ENCODE results near the gene KIAA1671.
A peak's percentile ranks its signal among the peaks of the same experiment; 100 is the strongest.

Gene KIAA1671

GRCh38 chr22:25120761-25121212 lies 168.3 kb downstream of the KIAA1671 start:
- peak overlapping the region; percentile 59; the same call in 1 of the 2 replicates for H3K27ac ChIP-seq (ENCODE audit: low read depth, low read length)
- peaks cover 12% of the 10 kb centered on the region for H3K4me1 ChIP-seq (ENCODE audit: control insufficient read depth, insufficient read depth, low read length)
- no peaks in the 10 kb centered on the region for H3K27me3 ChIP-seq (ENCODE audit: control insufficient read depth, insufficient read depth, low read length)
- H3K9ac ChIP-seq (ENCODE audit: low read length): no peak overlapping the region
- no peak overlapping the region for H3K4me3 ChIP-seq (ENCODE audit: low read depth, low read length)
- H3K9me3 ChIP-seq (ENCODE audit: control insufficient read depth, insufficient read depth, low read depth, low read length): peaks cover 6% of the 10 kb centered on the region; the same call in 1 of the 2 replicates
- H3K36me3 ChIP-seq (ENCODE audit: control insufficient read depth, insufficient read depth, low read length): no peaks in the 10 kb centered on the region

GRCh38 chr22:25122136-25122764 lies 169.7 kb downstream of the KIAA1671 start:
- H3K27ac ChIP-seq (ENCODE audit: low read depth, low read length): no peak overlapping the region
- no peak overlapping the region for H3K4me3 ChIP-seq (ENCODE audit: low read depth, low read length)
- H3K36me3 ChIP-seq (ENCODE audit: control insufficient read depth, insufficient read depth, low read length): no peaks in the 10 kb centered on the region

GRCh38 chr22:25123677-25124076 lies 171.2 kb downstream of the KIAA1671 start:
- H3K27ac ChIP-seq (ENCODE audit: low read depth, low read length): no peak overlapping the region
- no peak overlapping the region for H3K4me3 ChIP-seq (ENCODE audit: low read depth, low read length)
- H3K36me3 ChIP-seq (ENCODE audit: control insufficient read depth, insufficient read depth, low read length): no peaks in the 10 kb centered on the region
- H3K9me3 ChIP-seq (ENCODE audit: control insufficient read depth, insufficient read depth, low read depth, low read length): peaks cover 6% of the 10 kb centered on the region; the same call in 1 of the 2 replicates
- no peak overlapping the region for H3K9ac ChIP-seq (ENCODE audit: low read length)
- peaks cover 12% of the 10 kb centered on the region for H3K4me1 ChIP-seq (ENCODE audit: control insufficient read depth, insufficient read depth, low read length)
- no peaks in the 10 kb centered on the region for H3K27me3 ChIP-seq (ENCODE audit: control insufficient read depth, insufficient read depth, low read length)

More at GRCh38 chr22:25122136-25122764, 169.7 kb downstream of the KIAA1671 start:
- H3K9me3 ChIP-seq (ENCODE audit: control insufficient read depth, insufficient read depth, low read depth, low read length): peaks cover 6% of the 10 kb centered on the region; the same call in 1 of the 2 replicates
- no peak overlapping the region for H3K9ac ChIP-seq (ENCODE audit: low read length)
- no peaks in the 10 kb centered on the region for H3K27me3 ChIP-seq (ENCODE audit: control insufficient read depth, insufficient read depth, low read length)
- peaks cover 12% of the 10 kb centered on the region for H3K4me1 ChIP-seq (ENCODE audit: control insufficient read depth, insufficient read depth, low read length)

- H3K9me3 ChIP-seq (ENCODE audit: control insufficient read depth, insufficient read depth, low read depth, low read length): peaks cover 6% of the 10 kb centered on the region; the same call in 1 of the 2 replicates
- H3K4me3 ChIP-seq (ENCODE audit: low read depth, low read length): no peak overlapping the region
- H3K36me3 ChIP-seq (ENCODE audit: control insufficient read depth, insufficient read depth, low read length): no peaks in the 10 kb centered on the region
- no peak overlapping the region for H3K9ac ChIP-seq (ENCODE audit: low read length)
- H3K27me3 ChIP-seq (ENCODE audit: control insufficient read depth, insufficient read depth, low read length): no peaks in the 10 kb centered on the region
- H3K27ac ChIP-seq (ENCODE audit: low read depth, low read length): no peak overlapping the region
- H3K4me1 ChIP-seq (ENCODE audit: control insufficient read depth, insufficient read depth, low read length): peaks cover 1% of the 10 kb centered on the region; the same call in 1 of the 2 replicates
Observed at GRCh38 chr22:25125693-25126357, 173.3 kb downstream of the KIAA1671 start.

- H3K36me3 ChIP-seq (ENCODE audit: control insufficient read depth, insufficient read depth, low read length): no peaks in the 10 kb centered on the region
- H3K4me1 ChIP-seq (ENCODE audit: control insufficient read depth, insufficient read depth, low read length): peaks cover 4% of the 10 kb centered on the region; the same call in 1 of the 2 replicates
- H3K27me3 ChIP-seq (ENCODE audit: control insufficient read depth, insufficient read depth, low read length): no peaks in the 10 kb centered on the region
- H3K27ac ChIP-seq (ENCODE audit: low read depth, low read length): no peak overlapping the region
- H3K9ac ChIP-seq (ENCODE audit: low read length): no peak overlapping the region
- peaks cover 6% of the 10 kb centered on the region; the same call in 1 of the 2 replicates for H3K9me3 ChIP-seq (ENCODE audit: control insufficient read depth, insufficient read depth, low read depth, low read length)
- H3K4me3 ChIP-seq (ENCODE audit: low read depth, low read length): no peak overlapping the region
Observed at GRCh38 chr22:25126510-25126909, 174.0 kb downstream of the KIAA1671 start.

GRCh38 chr22:25127318-25127717 lies 174.8 kb downstream of the KIAA1671 start:
- Histone ChIP-seq H3K27me3 (ENCODE audit: control insufficient read depth, insufficient read depth, low read length) (no peaks in the 10 kb centered on the region), H3K36me3 (ENCODE audit: control insufficient read depth, insufficient read depth, low read length) (no peaks in the 10 kb centered on the region), H3K9ac (ENCODE audit: low read length) (no peak overlapping the region), H3K9me3 (ENCODE audit: control insufficient read depth, insufficient read depth, low read depth, low read length) (peaks cover 6% of the 10 kb centered on the region; the same call in 1 of the 2 replicates), H3K4me3 (ENCODE audit: low read depth, low read length) (no peak overlapping the region), H3K27ac (ENCODE audit: low read depth, low read length) (no peak overlapping the region), H3K4me1 (ENCODE audit: control insufficient read depth, insufficient read depth, low read length) (peaks cover 12% of the 10 kb centered on the region)

- H3K4me1 ChIP-seq (ENCODE audit: control insufficient read depth, insufficient read depth, low read length): peaks cover 15% of the 10 kb centered on the region
- H3K9ac ChIP-seq (ENCODE audit: low read length): no peak overlapping the region
- no peaks in the 10 kb centered on the region for H3K9me3 ChIP-seq (ENCODE audit: control insufficient read depth, insufficient read depth, low read depth, low read length)
- H3K27me3 ChIP-seq (ENCODE audit: control insufficient read depth, insufficient read depth, low read length): no peaks in the 10 kb centered on the region
- H3K27ac ChIP-seq (ENCODE audit: low read depth, low read length): no peak overlapping the region
- H3K36me3 ChIP-seq (ENCODE audit: control insufficient read depth, insufficient read depth, low read length): no peaks in the 10 kb centered on the region
- H3K4me3 ChIP-seq (ENCODE audit: low read depth, low read length): no peak overlapping the region
Observed at GRCh38 chr22:25130462-25130861, 177.9 kb downstream of the KIAA1671 start.

GRCh38 chr22:25131198-25131887 lies 178.8 kb downstream of the KIAA1671 start:
- H3K36me3 ChIP-seq (ENCODE audit: control insufficient read depth, insufficient read depth, low read length): no peaks in the 10 kb centered on the region
- H3K9ac ChIP-seq (ENCODE audit: low read length): no peak overlapping the region
- H3K9me3 ChIP-seq (ENCODE audit: control insufficient read depth, insufficient read depth, low read depth, low read length): no peaks in the 10 kb centered on the region
- H3K4me3 ChIP-seq (ENCODE audit: low read depth, low read length): no peak overlapping the region
- H3K4me1 ChIP-seq (ENCODE audit: control insufficient read depth, insufficient read depth, low read length): peaks cover 15% of the 10 kb centered on the region
- H3K27ac ChIP-seq (ENCODE audit: low read depth, low read length): no peak overlapping the region
- H3K27me3 ChIP-seq (ENCODE audit: control insufficient read depth, insufficient read depth, low read length): no peaks in the 10 kb centered on the region

GRCh38 chr22:25134028-25134427 lies 181.5 kb downstream of the KIAA1671 start:
- Histone ChIP-seq H3K4me3 (ENCODE audit: low read depth, low read length) (no peak overlapping the region), H3K4me1 (ENCODE audit: control insufficient read depth, insufficient read depth, low read length) (peaks cover 15% of the 10 kb centered on the region), H3K27ac (ENCODE audit: low read depth, low read length) (no peak overlapping the region), H3K27me3 (ENCODE audit: control insufficient read depth, insufficient read depth, low read length) (no peaks in the 10 kb centered on the region), H3K9ac (ENCODE audit: low read length) (no peak overlapping the region), H3K36me3 (ENCODE audit: control insufficient read depth, insufficient read depth, low read length) (no peaks in the 10 kb centered on the region), H3K9me3 (ENCODE audit: control insufficient read depth, insufficient read depth, low read depth, low read length) (no peaks in the 10 kb centered on the region)

GRCh38 chr22:25134451-25134850 lies 181.9 kb downstream of the KIAA1671 start:
- no peaks in the 10 kb centered on the region for H3K36me3 ChIP-seq (ENCODE audit: control insufficient read depth, insufficient read depth, low read length)
- H3K27me3 ChIP-seq (ENCODE audit: control insufficient read depth, insufficient read depth, low read length): no peaks in the 10 kb centered on the region
- no peaks in the 10 kb centered on the region for H3K9me3 ChIP-seq (ENCODE audit: control insufficient read depth, insufficient read depth, low read depth, low read length)
- H3K4me3 ChIP-seq (ENCODE audit: low read depth, low read length): no peak overlapping the region
- peaks cover 15% of the 10 kb centered on the region for H3K4me1 ChIP-seq (ENCODE audit: control insufficient read depth, insufficient read depth, low read length)
- H3K27ac ChIP-seq (ENCODE audit: low read depth, low read length): no peak overlapping the region
- no peak overlapping the region for H3K9ac ChIP-seq (ENCODE audit: low read length)

Measured in HUES6 (cell line).